HG03575 (cell line): ENCODE measurements around the gene MACROD1.

Experiments used
- ATAC-seq: cut with Tn5 transposase; IDR thresholded peaks from one replicate; pipeline ENCODE4 v1.9.1; 2021; ENCODE audit not compliant: unreplicated experiment, insufficient number of reproducible peaks, low FRiP score; ENCODE audit errors: extremely low read depth

The MACROD1 gene

DNA sequence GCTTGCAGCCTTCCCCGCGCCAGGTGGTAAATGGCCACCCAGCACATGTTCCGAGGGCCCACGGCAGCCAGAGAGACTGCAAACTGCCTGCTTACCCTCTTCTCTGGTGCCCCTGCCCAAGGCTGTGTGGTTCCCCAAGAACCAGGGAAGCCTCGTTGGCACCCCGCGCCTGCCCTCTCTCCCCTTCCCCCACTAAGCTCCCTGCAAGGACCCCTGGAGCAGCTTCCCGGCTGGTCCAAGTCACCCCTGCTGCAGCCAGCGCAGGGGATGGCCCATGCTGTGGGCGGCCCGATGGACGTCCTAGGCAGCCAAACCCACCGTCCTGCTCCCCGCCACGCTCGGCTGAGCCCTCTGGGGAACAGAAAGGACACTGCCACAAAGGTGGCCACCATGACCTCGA, 30.2 kb downstream of the MACROD1 start:
- ATAC-seq = no peak

- no peak for ATAC-seq
Observed at GRCh38 chr11:64134963-64135362, 30.9 kb downstream of the MACROD1 start.

DNA sequence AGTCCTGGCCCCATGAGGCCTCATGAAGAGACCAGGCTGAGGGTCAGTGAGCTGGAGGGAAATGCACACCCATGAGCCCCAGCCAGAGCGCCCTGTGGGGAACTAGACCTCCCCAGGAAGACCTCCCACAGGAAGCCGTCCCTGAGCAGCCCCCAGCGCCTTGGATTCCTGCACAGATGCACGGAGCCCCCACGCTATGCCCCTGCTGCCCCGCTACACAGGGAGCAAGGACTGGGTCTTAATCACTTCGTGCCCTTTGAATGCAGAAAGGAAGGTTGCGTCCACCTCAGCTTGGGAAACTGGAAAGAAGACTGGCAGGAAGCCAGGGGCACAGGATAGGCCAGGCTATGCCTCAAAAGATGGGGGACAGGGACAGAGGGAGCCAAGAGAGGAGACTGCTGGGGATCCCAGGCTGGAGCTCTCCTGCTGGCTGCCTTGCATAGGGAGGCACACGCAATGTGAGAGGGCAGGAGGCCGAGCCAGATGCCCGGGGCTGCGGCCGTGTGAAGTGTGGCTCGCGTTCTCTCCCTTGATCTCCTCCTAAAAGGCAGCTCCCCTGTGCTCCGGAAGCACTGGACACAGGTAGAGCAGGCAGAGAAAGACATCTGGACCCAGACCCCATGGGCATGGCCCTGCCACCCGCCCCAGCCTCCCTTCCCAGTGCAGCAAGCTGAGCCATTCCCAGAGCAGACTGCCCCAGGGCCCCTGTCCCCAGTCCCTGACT, 32.8 kb downstream of the MACROD1 start:
- no peak for ATAC-seq

DNA sequence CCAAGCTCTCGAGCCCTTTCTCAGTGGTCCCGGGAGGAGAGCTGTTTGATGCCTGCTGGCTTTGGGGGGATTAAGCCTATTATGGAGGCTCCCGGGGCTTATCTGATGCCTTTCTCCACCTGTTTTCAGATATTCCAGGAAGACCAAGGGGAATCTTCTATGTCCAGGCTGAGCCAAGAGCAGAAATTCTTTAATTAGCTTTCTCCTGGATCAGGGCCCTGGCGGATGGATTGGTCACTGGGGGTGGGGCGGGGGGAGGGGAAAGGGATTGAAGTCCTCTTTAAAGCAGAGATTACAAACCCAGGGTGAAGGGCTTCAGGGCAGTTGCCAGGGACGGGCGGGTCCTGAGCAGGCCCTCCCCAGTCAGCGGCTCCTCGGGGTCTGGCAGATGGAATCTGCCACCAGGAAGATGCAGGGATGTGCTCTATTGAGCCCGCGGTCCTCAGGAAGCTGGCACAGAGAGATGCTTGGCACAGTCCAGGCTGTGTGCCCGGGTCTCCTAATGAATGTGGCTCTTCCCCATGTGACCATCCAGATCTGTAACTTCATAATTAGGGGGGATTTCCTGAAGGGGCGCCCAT, 33.6 kb downstream of the MACROD1 start:
- no peak for ATAC-seq

DNA sequence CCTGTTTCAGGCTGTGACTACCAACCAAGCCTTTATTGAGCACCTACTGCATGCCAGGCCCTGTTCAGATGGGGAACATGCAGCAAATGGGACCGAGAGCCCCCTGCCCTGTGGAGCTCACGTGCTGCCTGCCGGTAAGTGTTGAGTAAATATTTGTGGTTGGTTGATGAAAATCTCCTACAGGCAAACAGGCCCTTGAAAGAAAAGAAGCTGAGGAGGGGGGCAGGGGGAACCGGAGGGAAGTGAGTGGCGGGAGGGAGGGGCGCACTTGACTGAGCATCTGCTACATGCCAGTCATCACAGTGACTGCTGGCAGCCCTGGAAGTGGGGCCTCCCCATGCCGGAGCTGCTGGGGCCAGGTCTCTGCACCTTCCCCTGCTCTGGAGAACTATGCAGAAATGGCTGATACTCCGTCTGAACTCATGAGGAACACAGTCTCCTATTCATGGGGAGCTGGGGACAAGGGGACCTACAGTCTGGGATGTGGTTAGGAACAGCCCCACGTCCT, 34.2 kb downstream of the MACROD1 start:
- ATAC-seq = no peak

DNA sequence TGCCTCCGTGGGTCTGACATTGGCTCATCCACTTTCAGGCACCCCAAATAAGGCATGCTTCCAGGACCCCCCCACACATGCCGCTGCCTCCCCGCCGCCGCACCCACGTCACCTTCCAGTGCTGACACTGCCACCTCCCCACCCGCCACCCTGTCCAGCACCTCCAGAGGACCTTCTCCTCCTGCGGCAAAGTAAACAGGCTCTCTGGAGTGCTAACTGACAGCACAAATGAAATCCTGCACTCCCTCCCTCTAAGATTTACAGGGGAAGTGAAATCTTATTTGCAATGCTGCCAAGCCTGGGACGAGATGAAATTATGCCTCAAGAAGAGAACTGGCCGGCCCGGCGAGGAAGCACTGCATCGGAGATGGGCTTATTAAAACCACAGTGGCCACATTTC, 35.3 kb downstream of the MACROD1 start:
- ATAC-seq = no peak

DNA sequence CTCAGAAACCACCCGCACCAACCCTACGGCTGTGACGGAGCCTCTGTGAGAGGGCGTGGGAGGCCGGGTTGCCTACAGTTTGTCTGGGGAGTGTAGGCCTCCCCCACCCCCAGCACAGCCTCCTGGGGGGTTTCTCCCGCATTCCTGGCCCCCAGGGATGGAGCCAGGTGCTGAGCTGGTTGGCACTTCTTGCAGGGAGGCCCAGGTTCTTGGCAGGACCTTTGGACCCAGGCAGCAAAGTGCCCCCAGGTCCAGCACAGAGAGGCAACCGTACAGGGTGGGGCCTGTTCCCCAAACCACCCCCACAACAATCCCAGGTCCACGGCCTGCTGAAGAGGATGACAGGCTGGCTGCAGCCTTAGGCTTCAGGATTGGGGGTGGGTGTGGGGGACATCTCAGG, 36.5 kb downstream of the MACROD1 start:
- ATAC-seq = no peak

- no peak for ATAC-seq
Observed at GRCh38 chr11:64128255-64129006, 37.5 kb downstream of the MACROD1 start.

- no peak for ATAC-seq
Observed at GRCh38 chr11:64127267-64128072, 38.4 kb downstream of the MACROD1 start.

DNA sequence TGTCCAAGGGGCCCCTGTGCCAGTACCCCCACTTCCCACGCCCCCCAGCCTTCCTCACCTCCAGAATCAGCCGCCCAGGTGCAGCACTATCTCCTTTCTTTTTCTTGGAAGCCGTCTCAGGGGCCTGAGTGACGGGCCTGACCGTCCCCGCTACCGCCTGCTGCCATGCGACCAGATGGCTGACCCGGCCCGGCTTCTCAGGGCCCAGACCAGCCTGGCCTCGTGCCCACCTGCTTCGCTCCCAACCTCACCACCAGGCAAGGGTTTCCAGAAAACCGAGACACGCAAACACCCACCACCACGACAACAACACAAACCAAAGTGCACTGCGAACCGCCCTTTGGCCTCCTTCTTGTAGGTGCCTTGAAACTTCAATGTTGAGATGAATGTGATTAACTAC, 39.1 kb downstream of the MACROD1 start:
- no peak for ATAC-seq

- no peak for ATAC-seq
Observed at GRCh38 chr11:64126371-64126770, 39.5 kb downstream of the MACROD1 start.

- no peak for ATAC-seq
Observed at GRCh38 chr11:64125676-64126075, 40.2 kb downstream of the MACROD1 start.

DNA sequence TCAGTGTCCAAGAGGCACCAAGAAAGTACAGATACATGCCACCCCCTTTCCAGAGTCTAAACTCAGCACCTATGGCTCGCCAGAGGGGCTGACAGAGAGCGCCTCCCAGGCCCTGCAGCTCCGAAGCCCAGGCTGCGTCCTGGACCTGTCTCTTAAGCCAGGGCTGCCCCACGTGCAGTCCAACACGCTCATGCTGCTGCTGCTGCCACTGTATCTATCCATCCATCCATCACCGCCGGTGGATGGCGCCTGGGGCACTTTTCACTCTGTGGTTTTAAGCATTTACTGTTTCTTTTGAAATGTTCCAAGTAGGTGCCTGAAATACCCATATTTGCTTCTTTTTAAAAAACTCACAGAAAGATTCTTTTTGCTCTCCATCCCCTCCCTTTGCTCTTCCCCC, 41.8 kb downstream of the MACROD1 start:
- ATAC-seq = no peak

GRCh38 chr11:64123679-64124078, 42.2 kb downstream of the MACROD1 start:
- ATAC-seq = no peak

DNA sequence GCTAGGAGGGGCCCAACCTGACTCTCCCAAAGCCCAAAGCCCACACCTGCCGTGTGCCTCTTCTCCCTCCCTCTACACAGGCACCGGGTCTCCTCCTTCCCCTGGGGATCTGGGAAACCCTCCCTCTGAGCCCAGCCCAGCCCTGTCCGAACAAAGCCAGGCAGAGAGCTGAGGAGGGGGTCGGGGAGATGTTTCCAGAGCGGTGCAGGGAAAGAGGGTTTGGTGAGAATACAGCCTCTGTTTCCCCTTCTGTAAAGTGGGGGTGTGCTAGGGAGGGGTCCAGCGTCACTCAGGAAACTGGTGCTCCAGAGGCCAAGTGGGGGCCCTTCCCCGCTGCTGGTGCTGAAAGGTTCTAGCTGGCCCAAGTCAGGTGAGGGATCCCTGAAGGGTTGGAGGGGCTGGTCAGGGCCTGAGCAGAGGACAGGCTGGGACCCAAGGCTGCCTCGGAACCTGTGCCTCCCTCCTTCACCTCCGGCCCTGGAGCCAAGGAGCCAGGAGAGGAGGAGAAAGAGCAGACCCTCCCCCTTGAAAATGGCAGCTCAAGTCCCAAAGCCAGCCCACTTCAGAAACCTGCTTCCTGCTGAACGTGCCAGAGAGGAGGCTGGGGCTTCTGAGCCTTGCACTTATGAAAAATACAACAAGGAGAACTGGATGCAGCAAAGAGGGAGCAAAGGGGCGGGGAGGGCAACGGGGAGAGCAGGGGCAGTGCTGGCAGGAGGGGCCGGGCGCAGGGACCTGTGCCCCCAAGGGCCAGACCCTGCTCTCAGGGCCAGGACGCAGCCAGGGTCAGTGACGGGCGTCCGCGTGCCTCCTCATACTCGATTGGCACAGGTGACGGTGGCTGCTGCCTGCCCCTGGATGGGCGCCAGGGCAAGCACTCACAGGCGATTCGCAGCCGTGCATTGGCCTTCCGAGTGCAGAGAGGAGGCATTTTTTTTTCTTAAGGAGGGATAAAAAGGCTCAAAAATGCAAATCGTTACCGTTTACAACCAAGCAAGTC, 43.2 kb downstream of the MACROD1 start:
- ATAC-seq = no peak

GRCh38 chr11:64121663-64122410, 44.1 kb downstream of the MACROD1 start:
- no peak for ATAC-seq

- no peak for ATAC-seq
Observed at GRCh38 chr11:64120951-64121569, 44.9 kb downstream of the MACROD1 start.
